Activated T-cell treated with anti-CD3 and anti-CD28 coated beads for 48 hours (primary cell): ENCODE data around the gene CYP4Z1.
"Not testable (repeated sequence)": the region's sequence is repeated elsewhere in the genome, so short reads cannot be mapped to it uniquely, and the experiment has no call there.

Source experiments
- DNase-seq: peaks from one replicate; pipeline ENCODE4 v3.0.0-alpha.2; 2020; ENCODE audit warnings: low read depth

CYP4Z1 gene, protein sequence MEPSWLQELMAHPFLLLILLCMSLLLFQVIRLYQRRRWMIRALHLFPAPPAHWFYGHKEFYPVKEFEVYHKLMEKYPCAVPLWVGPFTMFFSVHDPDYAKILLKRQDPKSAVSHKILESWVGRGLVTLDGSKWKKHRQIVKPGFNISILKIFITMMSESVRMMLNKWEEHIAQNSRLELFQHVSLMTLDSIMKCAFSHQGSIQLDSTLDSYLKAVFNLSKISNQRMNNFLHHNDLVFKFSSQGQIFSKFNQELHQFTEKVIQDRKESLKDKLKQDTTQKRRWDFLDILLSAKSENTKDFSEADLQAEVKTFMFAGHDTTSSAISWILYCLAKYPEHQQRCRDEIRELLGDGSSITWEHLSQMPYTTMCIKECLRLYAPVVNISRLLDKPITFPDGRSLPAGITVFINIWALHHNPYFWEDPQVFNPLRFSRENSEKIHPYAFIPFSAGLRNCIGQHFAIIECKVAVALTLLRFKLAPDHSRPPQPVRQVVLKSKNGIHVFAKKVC

DNA sequence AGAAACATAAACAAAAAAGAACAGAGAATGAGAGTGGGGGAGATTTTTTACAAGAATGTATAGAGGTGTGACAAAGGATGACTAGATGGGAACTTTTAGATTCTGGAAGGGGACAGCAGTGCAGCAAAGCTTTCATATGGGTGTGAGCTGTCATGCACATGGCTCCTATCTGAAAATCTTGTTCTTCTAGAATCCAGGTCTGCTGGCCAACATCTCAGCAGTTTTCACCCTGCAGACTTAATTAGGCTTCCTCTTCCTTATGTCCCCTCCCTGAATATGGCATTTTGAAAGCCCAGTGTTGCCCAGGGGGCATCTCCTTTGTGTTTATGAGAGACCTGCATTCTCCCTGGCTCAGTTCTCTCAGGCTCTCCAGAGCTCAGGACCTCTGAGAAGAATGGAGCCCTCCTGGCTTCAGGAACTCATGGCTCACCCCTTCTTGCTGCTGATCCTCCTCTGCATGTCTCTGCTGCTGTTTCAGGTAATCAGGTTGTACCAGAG is at the start of gene CYP4Z1:
Gene CYP4Z1, plus strand, starts transcription at position 135 of the 498 bp plus-strand sequence. Its CDS starts 260 bp downstream, at position 395.
- no peak for DNase-seq

DNA sequence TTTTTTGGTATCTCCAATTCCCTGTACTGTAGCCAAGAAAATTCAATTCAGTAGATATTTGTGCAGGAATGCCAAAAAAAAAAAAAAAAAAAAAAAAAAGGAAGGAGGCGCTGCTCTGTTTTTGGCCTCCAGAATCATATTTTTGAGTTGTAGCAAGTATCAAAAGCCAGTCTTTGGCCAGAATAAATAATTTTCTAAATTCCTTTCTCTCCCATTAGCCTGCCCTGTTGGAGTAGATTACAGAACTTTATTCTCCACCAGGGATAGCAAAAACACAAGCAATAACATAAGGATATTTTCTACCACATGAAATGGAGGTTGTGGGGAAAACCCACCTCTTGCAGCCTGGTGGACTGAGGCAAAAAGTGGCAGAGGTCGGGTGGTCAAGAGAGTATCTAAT is 46.0 kb upstream of the CYP4Z1 start:
- no peak for DNase-seq

DNA sequence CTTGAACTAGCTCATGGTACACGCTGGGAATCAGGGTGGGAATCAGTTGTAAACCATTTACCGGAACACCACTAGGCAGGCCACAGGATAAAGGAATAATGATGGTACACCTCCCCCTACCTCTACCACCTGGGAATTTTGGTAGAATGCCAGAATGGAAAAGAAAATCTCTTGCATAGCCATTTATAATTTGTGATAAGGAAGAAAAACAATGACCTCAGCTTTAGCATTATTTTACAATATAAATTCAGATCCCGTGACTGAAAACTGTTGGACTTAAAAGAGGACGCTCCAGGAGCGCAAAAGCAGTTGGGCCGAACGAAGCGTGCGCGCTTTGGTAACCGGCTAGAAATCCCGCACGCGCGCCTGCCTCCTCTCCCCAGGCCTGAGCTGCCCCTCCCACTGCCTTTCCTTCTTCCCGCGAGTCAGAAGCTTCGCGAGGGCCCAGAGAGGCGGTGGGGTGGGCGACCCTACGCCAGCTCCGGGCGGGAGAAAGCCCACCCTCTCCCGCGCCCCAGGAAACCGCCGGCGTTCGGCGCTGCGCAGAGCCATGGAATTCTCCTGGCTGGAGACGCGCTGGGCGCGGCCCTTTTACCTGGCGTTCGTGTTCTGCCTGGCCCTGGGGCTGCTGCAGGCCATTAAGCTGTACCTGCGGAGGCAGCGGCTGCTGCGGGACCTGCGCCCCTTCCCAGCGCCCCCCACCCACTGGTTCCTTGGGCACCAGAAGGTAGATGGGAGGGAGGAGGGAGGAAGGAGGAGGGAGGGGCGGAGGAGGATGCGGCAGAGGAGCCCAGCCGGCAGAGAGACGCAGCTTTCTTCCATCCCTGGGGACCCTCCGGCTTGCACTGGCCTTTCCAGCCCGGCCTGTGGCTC is 43.5 kb upstream of the CYP4Z1 start, which contains the start of gene CYP4X1:
Gene CYP4X1, plus strand, starts transcription at position 402 of the 873 bp plus-strand sequence. Its CDS starts 149 bp downstream, at position 551.
- no peak for DNase-seq

DNA sequence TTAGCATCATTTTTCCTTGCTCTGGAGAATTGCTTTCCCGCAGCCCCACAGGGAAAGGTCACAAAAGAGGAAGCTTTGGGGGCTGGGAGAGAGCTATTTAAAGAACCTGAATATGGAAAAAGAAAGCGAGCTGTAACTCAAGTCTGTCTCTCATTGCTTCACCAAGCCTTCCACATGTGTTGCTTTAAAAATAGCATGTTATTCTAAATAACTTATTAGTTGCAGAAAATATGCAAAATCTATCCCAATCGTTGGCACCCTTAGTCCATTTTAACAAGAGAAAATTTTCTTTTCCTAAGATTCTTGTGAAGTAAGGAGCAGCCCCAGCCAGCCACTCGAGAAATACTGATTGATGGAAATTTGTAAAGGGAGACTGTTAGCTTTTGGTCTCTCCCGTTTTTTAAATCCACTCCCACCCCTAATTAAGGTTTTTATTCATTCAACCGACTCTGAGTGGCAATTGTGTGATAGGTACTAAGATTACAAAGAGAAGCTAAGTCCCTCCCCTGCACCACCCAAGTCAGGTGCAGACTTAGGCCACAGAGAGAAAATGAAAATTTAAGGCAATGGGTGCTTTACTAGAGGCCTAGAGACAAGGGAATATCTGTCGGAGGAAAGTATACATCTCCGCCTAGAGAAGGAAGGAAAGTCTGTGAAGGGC is 42.8 kb upstream of the CYP4Z1 start:
- no peak for DNase-seq

DNA sequence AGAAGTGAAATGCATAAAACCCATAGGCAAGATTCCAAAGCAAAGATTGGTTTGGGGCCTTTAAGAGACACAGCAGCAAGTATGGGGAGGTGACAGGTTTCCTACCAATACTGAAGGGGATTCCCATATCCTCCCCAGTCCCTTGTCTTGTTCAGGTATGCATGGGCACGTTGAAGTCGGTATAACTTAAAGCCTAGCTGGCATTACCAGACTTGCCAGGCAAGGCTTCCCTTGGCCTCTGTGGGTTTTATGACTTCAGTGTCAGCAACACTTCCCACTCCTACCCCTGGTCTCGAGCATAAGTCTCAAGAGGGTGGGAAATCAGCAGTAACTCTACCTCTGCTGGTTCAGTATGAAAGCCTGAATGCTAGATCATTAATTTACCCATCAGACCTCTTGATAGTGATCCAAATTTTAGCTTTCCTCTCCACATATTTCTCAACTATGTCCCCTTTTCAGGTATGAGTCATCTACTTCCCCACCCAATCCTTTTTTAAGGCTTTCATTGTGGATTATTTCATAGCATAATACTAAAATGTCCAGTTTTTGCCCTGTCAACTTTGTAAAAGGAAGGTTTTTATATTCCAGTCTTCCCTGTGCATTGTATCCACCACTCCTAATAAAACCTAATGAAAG is 36.7 kb upstream of the CYP4Z1 start:
- no peak for DNase-seq

DNA sequence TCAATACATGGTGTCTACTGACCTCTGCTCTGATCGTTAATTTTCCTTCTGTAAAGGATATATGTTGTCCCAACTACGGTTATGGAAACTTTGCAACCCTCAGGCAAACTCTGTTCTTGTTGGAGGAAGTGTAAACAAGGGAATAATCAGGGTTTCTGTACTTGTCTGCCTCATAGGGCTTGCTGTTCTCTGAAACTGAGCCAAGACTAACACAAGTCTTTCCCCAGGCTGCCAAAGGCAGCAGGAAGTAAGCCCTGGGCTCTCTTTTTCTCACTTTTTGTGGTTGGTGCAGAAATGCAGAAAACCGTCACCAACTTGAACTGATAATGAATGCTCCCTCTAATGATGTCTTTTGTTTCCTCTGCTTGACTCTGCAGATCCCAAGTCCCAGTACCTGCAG is 36.0 kb upstream of the CYP4Z1 start:
- DNase-seq: no peak

DNA sequence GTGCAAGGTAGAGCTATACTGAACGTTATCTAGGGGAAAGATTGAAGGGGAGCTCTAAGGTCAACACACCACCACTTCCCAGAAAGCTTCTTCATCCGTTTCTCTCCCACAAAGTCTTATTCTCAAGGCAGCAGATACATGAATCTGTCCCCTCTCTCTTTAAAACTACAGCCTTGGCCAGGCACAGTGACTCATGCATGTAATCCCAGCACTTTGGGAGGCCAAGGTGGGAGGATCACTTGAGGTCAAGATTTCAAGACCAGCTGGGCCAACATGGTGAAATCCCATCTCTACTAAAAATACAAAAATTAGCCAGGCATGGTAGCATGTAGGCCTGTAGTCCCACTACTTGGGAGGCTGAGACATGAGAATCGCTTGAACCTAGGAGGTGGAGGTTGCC is 35.4 kb upstream of the CYP4Z1 start:
- no peak for DNase-seq

DNA sequence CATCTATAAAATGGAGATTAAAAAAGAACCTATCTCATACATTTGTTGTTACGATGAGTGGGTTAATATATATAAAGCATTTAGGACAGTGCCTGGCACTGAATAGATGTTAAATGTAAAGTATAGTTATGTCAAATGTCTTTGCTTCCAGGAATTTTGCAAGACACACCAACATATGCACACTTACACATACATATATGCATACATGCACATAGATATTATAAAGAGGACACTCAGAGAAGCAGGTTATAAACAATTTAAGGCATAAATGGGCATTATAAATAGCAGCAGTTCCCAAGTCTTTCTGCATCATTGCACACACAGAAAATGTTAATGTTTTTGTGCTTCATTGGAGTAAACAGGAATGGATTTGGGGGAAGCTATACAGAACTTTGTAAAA is 30.3 kb upstream of the CYP4Z1 start:
- no peak for DNase-seq

DNA sequence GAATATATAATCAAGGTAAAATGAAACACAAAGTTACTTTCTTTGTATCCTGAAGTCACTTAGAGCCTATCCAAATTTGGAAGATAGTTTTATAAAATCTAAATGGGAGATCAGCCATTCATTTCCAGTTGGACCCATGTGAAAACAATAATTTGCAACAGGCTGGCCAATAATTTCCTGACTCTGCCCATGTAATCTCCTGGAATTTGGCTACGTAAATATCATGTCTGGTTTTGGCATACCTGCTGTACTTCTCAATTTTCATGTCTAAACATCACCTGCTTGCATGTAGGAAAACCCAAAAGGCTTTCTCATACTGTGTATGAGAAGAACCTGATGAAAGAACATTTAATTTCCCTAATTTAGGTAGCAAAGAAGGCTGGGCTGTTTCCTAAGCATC is 7.7 kb upstream of the CYP4Z1 start:
- no peak for DNase-seq

DNA sequence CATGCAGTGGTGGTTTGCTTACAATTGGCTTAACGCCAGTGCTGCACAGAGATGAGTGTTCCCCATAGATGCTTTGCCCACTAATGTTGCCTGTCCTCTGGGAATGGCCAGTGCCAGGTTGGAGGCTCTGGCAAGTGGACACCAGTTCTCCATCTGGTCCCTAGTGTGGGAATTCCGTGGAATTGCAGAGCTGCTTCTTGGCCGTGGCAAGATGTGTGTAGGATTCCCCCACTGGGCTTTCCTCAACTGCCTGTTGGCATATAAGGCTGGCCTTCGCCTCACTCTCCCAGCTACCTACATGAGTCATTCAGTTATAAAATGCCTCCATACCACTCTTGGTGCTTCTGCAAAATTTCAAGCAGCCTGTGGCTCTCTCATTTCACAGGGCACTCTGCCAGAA is 2.0 kb downstream of the CYP4Z1 start:
- not testable (repeated sequence) for DNase-seq

DNA sequence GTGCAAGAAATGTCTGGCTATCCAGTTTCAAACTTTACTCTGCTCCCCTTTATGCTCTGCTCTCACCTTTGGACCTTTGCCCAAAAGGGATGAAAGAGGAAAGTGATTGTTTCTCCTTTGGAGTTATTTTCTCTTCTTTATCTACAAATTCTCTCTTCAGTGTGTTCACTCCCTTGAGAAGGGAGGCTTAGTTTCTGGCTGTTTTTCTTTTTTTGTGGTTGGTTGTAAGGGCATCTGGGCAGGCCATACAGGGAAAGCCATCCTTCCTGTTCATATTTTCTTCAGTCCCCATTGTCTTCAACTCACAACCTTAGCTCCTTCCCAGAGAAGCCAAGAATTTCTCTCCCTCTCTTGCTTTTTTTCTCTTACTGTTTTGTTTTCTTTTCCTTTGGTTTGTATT is 2.5 kb downstream of the CYP4Z1 start:
- DNase-seq: not testable (repeated sequence)

DNA sequence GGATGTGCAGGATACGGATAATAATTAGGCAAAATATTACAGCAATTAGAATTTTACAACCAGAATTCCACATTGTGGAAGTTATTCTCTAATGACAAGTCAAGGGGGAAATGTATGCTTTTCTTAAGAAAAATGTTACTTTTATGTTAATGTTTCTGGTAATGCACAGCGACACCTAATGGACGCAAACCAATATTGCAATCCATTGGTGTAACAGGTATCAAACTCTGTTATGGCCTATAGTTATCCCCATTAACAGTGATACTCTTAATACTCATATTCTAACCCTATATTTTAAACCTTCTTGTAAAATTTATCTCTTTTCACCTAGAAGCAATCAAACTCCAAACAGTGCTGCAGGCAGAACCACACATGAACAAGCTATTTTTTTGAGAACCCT is 22.3 kb downstream of the CYP4Z1 start:
- DNase-seq: peak; percentile 0

DNA sequence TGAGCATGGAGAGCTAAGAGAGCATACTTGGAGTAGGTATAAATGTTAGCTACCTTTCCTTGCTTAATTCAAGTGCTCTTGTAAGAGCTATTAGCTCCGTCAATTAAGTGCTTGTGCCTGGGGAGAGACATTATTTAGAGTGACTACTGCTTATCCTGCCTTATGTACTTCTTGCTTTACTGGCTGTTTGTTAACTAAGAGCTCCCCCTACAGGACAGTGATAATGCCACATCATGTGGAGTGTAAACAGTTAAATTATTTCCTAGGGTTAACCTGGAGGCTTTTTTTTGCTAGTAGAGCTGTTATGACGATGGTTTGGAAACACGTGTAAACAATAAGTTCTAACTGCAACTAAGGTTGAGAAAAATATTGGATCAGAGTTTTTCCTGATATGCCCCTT is 24.4 kb downstream of the CYP4Z1 start:
- not testable (repeated sequence) for DNase-seq

DNA sequence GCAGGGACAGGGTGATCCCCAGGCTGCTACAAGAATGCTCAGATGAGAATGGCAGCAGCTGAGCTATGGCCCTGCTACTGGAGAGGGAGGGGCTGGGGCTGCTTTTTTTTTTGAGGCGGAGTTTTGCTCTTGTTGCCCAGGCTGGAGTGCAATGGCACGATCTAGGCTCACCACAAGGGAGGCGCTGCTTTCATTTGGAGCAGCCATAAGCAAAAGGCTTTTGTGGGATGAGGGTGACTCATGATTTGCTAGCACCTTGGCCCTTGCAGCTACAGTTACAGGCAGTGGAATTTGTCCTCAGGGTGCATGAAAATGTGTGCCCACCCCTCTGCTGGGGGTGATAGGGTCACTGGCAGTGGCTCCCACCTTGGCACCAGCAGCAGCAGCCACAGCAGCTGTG is 37.8 kb downstream of the CYP4Z1 start:
- no peak for DNase-seq

DNA sequence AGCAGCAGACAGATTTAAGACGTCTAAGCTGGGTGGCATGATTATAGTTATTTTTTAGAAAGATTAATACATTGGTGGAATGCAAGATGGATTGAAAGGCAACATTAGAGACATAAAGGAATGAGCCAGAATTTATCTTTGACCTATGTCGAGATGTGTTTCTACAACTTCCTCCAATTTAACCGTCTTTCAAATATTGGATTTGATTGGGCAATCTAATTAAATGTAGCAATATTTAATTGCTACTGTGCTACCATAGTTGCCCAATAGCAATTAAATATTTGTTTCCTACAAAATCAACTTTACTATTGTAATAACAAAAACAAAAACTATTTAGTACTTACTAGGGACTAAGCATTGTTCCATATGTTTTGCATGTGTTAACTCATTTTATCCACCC is 39.8 kb downstream of the CYP4Z1 start:
- DNase-seq: no peak

DNA sequence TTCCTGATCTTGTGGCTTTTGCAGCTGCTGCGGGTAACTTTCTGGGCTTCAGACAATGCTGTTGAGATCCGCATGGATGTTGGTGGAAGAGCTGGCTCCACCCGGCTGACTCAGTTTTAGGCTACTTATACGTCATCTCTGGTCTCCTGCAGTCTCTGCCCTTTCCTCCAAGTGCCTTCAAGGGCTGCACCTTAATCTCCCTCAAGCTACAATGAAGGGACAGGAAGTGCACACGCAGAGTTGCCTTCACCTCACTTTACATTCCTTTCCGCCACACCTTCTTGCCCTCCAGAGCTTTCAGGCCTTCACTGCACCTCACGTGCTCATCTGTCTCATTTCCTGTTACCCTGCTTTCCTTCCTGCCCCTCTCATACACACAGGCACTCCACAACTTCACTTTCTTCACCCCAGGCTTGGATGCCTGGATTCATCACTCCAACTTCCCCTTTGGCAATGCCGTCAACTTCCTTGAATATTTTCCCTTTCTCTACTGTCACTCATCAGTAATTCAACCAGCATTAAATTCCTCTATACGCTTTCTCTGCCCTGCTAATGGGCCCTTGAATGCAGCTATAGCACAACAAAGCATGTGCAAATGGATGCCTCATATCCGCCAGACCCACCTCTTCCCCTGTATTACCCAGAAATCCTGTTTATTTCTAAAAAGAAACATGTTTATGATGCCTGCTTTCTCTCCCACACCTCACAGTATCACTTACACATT is 41.0 kb downstream of the CYP4Z1 start:
- not testable (repeated sequence) for DNase-seq

DNA sequence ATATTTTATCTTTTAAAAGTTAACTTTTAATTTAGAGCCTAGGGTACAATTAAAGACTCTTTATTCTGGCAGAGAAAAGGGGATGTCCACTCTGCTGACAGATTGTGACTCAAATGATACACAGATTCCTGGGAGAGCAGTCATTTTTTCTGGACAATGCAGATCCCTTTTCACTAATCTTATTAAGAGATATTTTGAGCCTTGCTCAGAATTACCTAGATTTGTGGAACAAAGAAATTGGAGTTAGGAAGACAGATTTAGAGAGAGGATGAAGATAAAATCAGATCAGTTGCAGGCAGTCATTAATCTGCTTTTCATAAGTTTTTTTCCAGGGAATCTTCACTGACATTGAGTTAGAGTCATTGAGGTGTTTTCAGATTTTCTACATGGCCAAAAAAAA is 42.5 kb downstream of the CYP4Z1 start:
- not testable (repeated sequence) for DNase-seq

DNA sequence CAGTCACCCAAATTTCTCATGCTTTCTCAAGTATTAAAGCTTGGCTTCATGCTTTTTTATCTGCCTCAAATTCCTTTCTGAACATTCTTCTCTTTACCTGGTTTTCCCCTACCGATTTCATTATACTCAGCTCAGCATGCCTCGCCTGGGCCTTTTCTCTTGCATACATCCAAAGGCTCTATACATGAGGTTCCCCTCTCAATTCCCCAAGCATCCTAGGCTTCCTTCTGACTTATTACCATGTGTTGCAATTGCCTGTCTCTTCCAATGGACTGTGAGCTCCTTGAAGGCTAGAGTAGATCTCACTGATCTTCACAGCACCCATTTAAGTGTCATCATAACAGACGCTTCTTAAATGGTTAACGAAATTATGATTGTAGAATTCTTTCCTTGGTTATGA is 46.1 kb downstream of the CYP4Z1 start:
- no peak for DNase-seq

DNA sequence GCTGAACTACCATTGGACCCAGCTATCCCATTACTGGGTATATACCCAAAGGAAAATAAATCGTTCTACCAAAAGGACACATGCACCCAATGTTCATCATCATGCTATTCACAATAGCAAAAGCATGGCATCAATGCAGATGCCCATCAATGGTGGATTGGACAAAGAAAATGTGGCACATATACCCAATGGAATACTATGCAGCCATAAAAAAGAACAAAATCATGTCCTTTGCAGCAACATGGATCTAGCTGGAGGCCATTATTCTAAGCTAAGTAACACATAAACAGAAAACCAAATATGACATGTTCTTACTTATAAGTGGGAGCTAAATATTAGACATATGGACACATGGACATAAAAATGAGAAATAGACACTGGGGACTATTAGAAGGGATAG is 54.0 kb downstream of the CYP4Z1 start:
- DNase-seq: not testable (repeated sequence)

DNA sequence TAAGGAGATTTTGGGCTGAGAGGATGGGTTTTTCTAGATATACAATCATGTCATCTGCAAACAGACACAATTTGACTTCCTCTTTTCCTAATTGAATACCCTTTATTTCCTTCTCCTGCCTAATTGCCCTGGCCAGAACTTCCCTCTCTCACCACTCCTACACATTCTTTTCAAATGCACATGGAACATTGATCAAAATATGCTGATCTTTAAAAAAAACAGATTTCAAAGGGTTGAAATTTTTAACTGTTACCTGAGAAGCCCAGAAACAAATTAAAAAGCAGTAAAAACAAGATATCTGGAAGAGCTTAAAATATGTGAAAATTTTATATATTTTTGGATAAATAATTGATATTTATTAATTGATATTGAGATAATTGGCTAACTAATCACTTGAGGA is 57.8 kb downstream of the CYP4Z1 start:
- not testable (repeated sequence) for DNase-seq

DNA sequence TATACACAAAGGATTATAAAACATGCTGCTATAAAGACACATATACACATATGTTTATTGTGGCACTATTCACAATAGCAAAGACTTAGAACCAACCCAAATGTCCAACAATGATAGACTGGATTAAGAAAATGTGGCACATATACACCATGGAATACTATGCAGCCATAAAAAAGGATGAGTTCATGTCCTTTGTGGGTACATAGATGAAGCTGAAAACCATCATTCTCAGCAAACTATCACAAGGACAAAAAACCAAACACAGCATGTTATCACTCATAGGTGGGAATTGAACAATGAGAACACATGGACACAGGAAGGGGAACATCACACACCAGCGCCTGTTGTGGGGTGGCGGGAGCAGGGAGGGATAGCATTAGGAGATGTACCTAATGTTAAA is 60.0 kb downstream of the CYP4Z1 start:
- not testable (repeated sequence) for DNase-seq
